ENCODE data around the gene GSN.

Gene GSN

DNA sequence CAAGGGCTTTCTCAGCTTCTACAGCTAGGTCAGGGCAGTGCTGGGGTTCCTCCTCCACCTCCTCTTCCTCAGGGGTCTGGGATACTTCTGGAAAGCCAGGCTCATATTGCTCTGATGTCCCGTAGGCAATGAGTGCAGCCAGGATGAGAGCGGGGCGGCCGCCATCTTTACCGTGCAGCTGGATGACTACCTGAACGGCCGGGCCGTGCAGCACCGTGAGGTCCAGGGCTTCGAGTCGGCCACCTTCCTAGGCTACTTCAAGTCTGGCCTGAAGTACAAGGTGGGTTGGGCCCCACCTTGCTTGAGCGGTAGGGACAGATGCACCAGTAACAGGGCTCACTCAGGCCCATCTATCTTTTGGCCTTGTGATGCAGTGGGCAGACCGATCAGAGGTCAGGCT lies 34.8 kb downstream of the GSN start:
- H3K79me2 ChIP-seq (ENCODE audit: control insufficient read depth, low read length), result no peaks in the 10 kb centered on the region
- H4K20me1 ChIP-seq (ENCODE audit: control insufficient read depth, insufficient read depth, low read depth, low read length), result no peaks in the 10 kb centered on the region
- no peaks in the 10 kb centered on the region for H3K9me3 ChIP-seq (ENCODE audit: control insufficient read depth, insufficient read depth, low read length)
- H3F3A ChIP-seq (ENCODE audit: control insufficient read depth, insufficient read depth), result no peaks in the 10 kb centered on the region
- H3K4me3 ChIP-seq (ENCODE audit: low read length), result no peak overlapping the region
- H3K27me3 ChIP-seq (ENCODE audit: control insufficient read depth, low read length), result peaks cover 14% of the 10 kb centered on the region
- H3K4me1 ChIP-seq (ENCODE audit: control insufficient read depth, low read length), result peaks cover 15% of the 10 kb centered on the region
- H3K36me3 ChIP-seq (ENCODE audit: control insufficient read depth, low read length), result no peaks in the 10 kb centered on the region
- no peak for TF ChIP-seq EZH2phosphoT487 (IDR thresholded peaks at IDR 0.05; ENCODE audit: borderline replicate concordance, low read length)
- TF ChIP-seq, protein P1, sequence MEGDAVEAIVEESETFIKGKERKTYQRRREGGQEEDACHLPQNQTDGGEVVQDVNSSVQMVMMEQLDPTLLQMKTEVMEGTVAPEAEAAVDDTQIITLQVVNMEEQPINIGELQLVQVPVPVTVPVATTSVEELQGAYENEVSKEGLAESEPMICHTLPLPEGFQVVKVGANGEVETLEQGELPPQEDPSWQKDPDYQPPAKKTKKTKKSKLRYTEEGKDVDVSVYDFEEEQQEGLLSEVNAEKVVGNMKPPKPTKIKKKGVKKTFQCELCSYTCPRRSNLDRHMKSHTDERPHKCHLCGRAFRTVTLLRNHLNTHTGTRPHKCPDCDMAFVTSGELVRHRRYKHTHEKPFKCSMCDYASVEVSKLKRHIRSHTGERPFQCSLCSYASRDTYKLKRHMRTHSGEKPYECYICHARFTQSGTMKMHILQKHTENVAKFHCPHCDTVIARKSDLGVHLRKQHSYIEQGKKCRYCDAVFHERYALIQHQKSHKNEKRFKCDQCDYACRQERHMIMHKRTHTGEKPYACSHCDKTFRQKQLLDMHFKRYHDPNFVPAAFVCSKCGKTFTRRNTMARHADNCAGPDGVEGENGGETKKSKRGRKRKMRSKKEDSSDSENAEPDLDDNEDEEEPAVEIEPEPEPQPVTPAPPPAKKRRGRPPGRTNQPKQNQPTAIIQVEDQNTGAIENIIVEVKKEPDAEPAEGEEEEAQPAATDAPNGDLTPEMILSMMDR (IDR thresholded peaks at IDR 0.05; ENCODE audit: low read depth, low read length, poor library complexity, severe bottlenecking), result no peak
- no peak overlapping the region for H3K27ac ChIP-seq (ENCODE audit: low read depth, low read length)
- H3K4me2 ChIP-seq (ENCODE audit: low read length), result no peak overlapping the region
- H3K9me2 ChIP-seq (replicated peaks; ENCODE audit: control insufficient read depth, low read length), result no peaks in the 10 kb centered on the region

DNA sequence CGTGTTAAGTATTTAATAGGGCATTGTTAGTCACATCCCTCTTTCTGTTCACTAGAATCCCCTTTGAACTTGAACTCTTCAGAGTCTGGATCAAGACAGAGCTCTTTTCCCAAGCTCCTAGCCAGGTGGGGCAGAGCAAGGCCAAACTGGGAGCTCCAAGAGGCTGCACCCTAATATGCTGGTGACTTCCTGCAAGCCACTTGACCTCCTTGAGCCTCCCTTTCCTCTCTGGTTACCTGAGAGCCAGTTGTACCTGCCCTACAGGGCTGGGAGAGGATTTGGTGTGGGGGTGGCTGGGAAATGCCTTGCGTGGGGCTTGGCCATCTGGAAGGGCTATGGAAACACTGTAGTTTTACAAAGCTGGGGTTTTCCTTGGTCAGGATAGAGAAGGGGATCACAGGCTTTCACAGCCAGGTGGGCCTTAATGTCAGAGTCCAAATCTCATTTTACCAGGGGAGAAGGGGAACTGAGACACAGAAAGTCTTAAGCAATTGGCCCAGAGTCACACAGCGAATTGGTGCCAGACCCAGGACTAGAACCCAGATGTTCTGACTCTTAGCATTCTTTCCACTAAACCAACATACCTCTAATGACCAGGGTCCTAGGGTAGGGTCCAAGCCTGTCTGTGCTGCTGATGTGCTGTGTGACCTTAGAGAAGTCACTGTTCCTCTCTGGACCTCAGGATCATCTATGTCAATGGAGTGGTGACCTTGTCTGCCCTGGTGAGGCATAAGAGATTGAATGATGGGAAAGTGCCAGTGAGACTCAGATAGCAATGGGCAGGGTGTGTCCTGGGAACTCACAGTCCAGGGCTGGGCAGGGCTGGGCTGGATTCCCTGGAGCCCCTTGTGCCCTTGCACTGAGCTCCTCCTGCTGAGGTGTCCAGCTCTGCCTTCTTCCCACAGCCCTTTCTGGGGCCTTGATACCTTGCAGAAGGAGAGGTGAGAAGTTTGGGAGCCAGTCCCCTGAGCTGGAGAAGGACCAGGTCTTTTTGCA lies 35.8 kb downstream of the GSN start:
- Histone ChIP-seq H3K4me1 (ENCODE audit: control insufficient read depth, low read length) (peaks cover 13% of the 10 kb centered on the region), H4K20me1 (ENCODE audit: control insufficient read depth, insufficient read depth, low read depth, low read length) (no peaks in the 10 kb centered on the region), H3K9me2 (replicated peaks; ENCODE audit: control insufficient read depth, low read length) (no peaks in the 10 kb centered on the region), H3K79me2 (ENCODE audit: control insufficient read depth, low read length) (no peaks in the 10 kb centered on the region), H3K9me3 (ENCODE audit: control insufficient read depth, insufficient read depth, low read length) (no peaks in the 10 kb centered on the region), H3K4me2 (ENCODE audit: low read length) (no peak overlapping the region), H3K4me3 (ENCODE audit: low read length) (no peak overlapping the region), H3K36me3 (ENCODE audit: control insufficient read depth, low read length) (no peaks in the 10 kb centered on the region), H3K27ac (ENCODE audit: low read depth, low read length) (no peak overlapping the region), H3F3A (ENCODE audit: control insufficient read depth, insufficient read depth) (no peaks in the 10 kb centered on the region), H3K27me3 (ENCODE audit: control insufficient read depth, low read length) (peaks cover 14% of the 10 kb centered on the region)
- TF ChIP-seq, protein P1 (IDR thresholded peaks at IDR 0.05; ENCODE audit: low read depth, low read length, poor library complexity, severe bottlenecking), result no peak
- no peak for TF ChIP-seq EZH2phosphoT487 (IDR thresholded peaks at IDR 0.05; ENCODE audit: borderline replicate concordance, low read length)

DNA sequence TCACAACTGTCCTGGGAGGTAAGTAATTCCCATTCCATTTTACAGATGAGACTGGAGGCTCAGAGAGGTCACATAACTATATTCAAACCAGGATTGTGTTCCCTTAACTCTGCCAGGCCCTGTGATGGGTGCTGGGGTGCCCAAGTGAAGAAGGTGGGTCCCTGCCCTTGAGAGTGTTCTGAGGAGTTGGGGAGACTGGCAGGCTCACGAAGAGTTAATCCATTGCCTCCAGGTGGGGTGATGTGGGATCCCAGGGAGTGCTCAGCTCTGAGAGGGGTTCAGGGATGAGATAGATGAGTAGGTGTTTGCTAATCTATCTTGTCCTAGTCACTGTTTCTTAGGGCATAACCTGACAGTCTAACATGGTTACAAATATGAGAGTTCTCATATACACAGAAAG lies 36.7 kb downstream of the GSN start:
- TF ChIP-seq, protein P1 (IDR thresholded peaks at IDR 0.05; ENCODE audit: low read depth, low read length, poor library complexity, severe bottlenecking), result no peak
- TF ChIP-seq EZH2phosphoT487 (IDR thresholded peaks at IDR 0.05; ENCODE audit: borderline replicate concordance, low read length), result no peak
- peaks cover 5% of the 10 kb centered on the region for H3K4me1 ChIP-seq (ENCODE audit: control insufficient read depth, low read length)
- H3K9me2 ChIP-seq (replicated peaks; ENCODE audit: control insufficient read depth, low read length), result no peaks in the 10 kb centered on the region
- H4K20me1 ChIP-seq (ENCODE audit: control insufficient read depth, insufficient read depth, low read depth, low read length), result no peaks in the 10 kb centered on the region
- peaks cover 7% of the 10 kb centered on the region for H3K27me3 ChIP-seq (ENCODE audit: control insufficient read depth, low read length)
- no peaks in the 10 kb centered on the region for H3F3A ChIP-seq (ENCODE audit: control insufficient read depth, insufficient read depth)
- H3K4me2 ChIP-seq (ENCODE audit: low read length), result no peak overlapping the region
- H3K36me3 ChIP-seq (ENCODE audit: control insufficient read depth, low read length), result no peaks in the 10 kb centered on the region
- no peaks in the 10 kb centered on the region for H3K9me3 ChIP-seq (ENCODE audit: control insufficient read depth, insufficient read depth, low read length)
- no peak overlapping the region for H3K4me3 ChIP-seq (ENCODE audit: low read length)
- no peak overlapping the region for H3K27ac ChIP-seq (ENCODE audit: low read depth, low read length)
- no peaks in the 10 kb centered on the region for H3K79me2 ChIP-seq (ENCODE audit: control insufficient read depth, low read length)
